ENCODE measurements around the gene TAF12. TPM values are rescaled to one million over a fixed set of nuclear protein-coding genes. Genes with fewer than 3 reads are reported as not detected.

The TAF12 gene
- 15.1 and 17.6 TPM in 2 replicates for total RNA-seq

GRCh38 chr1:28642847-28643635, at the start of gene TAF12:
TSS of gene TAF12 (minus strand) at chr1:28643067. CDS start at chr1:28622081, 20,986 bp downstream.

GRCh38 chr1:28668191-28668955, 25.5 kb upstream of the TAF12 start, which contains the start of gene GMEB1:
TSS of gene GMEB1 (plus strand) at chr1:28668784. CDS start at chr1:28683613, 14,829 bp downstream.

GRCh38 chr1:28648474-28649198, 5.8 kb upstream of the TAF12 start, which contains the start of gene RNU11:
TSS of gene RNU11 (plus strand) at chr1:28648600.

GRCh38 chr1:28591708-28592320, 51.1 kb downstream of the TAF12 start, which contains the start of gene RAB42:
TSS of gene RAB42 (plus strand) at chr1:28592265. CDS start at chr1:28592512, 247 bp downstream.

Other genes with a start within 250 kb of the TAF12 start
- 69.4 and 70.0 TPM in 2 replicates for gene RCC1, start 137.0 kb downstream of the TAF12 start, total RNA-seq
- gene TRNAU1AP, start 90.0 kb downstream of the TAF12 start, total RNA-seq: 30.8 and 37.6 TPM in 2 replicates
- gene RAB42, start 50.8 kb downstream of the TAF12 start, total RNA-seq: 1.4 and 2.1 TPM in 2 replicates
- gene RNU11, start 5.5 kb upstream of the TAF12 start, total RNA-seq: not detected in 2 replicates
- gene GMEB1, start 25.7 kb upstream of the TAF12 start, total RNA-seq: 7.7 and 8.0 TPM in 2 replicates
- 63.7 and 72.8 TPM in 2 replicates for gene YTHDF2, start 93.9 kb upstream of the TAF12 start, total RNA-seq
- gene OPRD1, start 169.1 kb upstream of the TAF12 start, total RNA-seq: not detected in 2 replicates

Measured in mammary microvascular endothelial cell (primary cell).